GM12865 (cell line): Measurements from ENCODE around the gene BCAS1.
A peak's percentile ranks its signal among the peaks of the same experiment; 100 is the strongest.

Experiments
- DNase-seq: peaks from one replicate; pipeline ENCODE4 v3.0.0; 2010; ENCODE audit warnings: low read depth
- H3K4me3 ChIP-seq: 2 replicates; pipeline ENCODE4 v1.5.1; 2011; ENCODE audit warnings: mild to moderate bottlenecking, low read depth, low read length, control low read depth
- TF ChIP-seq, protein P1 (sequence below): IDR thresholded peaks from 2 replicates; pipeline ENCODE4 v1.5.1; 2011; ENCODE audit warnings: low read length, control low read depth, low read depth, inconsistent platforms; ENCODE audit not compliant: insufficient read depth; ENCODE audit errors: missing control alignments

Gene BCAS1

GRCh38 chr20:54094268-54094580 lies 23.8 kb upstream of the BCAS1 start:
- H3K4me3 ChIP-seq: no peak overlapping the region
- TF ChIP-seq, protein P1, sequence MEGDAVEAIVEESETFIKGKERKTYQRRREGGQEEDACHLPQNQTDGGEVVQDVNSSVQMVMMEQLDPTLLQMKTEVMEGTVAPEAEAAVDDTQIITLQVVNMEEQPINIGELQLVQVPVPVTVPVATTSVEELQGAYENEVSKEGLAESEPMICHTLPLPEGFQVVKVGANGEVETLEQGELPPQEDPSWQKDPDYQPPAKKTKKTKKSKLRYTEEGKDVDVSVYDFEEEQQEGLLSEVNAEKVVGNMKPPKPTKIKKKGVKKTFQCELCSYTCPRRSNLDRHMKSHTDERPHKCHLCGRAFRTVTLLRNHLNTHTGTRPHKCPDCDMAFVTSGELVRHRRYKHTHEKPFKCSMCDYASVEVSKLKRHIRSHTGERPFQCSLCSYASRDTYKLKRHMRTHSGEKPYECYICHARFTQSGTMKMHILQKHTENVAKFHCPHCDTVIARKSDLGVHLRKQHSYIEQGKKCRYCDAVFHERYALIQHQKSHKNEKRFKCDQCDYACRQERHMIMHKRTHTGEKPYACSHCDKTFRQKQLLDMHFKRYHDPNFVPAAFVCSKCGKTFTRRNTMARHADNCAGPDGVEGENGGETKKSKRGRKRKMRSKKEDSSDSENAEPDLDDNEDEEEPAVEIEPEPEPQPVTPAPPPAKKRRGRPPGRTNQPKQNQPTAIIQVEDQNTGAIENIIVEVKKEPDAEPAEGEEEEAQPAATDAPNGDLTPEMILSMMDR: no peak
- no peak for DNase-seq

GRCh38 chr20:54093423-54094267 lies 23.3 kb upstream of the BCAS1 start:
- DNase-seq: no peak
- TF ChIP-seq, protein P1: no peak
- H3K4me3 ChIP-seq: no peak overlapping the region

DNA sequence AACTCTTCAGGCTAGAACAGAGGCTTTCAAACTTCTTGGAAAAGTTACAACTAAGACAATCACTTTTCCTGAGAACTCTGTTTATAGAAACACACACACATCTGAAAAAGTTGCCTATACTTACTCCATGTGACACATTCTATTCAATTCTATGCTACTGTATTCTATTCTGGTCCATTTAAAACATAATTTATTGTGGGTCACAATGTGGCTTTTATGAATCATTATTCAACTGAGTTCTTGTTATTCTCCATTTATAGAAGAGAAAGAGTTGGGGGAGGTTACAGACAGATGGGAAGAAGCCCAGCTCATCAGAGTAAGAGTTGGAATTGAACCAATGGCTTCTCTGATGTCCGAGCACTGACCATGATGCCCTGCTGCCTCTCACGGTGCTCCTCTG lies 21.6 kb upstream of the BCAS1 start:
- TF ChIP-seq, protein P1: no peak
- no peak overlapping the region for H3K4me3 ChIP-seq
- DNase-seq: no peak

DNA sequence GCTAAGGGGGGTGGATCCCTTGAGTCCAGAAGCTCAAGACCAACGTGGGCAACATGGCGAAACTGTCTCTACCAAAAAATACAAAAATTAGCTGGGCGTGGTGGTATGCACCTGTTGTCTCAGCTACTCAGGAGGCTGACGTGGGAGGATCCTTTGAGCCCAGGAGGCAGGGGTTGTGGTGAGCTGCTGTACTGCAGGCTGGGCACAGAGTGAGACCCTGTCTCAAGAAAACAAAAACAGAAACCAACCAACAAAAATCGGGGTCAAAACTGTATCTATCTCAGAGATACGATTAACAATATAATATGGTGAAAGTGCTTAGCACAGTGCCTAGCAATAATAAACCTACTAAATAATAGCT lies 20.7 kb upstream of the BCAS1 start:
- TF ChIP-seq, protein P1: no peak
- DNase-seq: no peak
- no peak overlapping the region for H3K4me3 ChIP-seq

DNA sequence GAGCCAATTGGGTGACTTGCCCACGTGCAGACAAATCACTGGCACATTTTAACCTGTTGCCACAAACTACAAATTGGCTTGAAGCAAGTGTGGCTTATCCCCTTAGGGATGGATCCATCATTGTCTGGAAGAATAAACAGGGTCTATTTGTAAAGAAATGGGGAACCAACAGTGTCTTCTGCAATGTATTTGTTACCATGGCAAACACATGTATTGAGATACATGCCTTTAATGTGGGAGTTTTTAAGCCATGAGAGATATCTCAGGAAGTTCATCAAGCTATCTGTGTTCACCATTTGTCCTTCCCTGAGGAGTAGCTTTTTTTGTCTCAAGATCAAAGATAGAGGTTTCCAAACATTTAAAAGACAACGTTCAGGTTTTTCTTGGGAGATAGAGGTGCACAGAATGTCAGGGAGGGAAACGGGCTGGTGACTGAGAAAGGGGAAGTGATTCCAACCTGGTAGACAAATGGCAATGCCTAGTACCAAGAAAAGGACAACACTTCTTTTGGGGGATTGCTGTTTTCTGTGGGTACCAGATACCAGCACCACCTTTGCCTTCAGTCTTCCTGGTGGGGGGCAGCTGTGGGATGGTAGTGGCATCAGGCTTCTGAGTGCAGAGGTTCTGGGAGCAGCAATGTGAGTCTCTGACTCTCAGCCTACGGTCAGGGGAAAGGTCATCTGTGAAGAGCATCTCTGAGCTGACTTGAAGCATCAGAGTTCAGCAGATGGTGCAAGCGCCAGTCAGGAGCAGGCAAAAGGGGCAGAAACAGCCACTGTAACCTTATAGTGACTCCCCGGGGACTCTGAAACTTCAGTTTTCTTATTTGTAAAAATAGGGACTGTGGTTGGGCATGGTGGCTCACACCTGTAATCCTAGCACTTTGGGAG lies 20.1 kb upstream of the BCAS1 start:
- no peak overlapping the region for H3K4me3 ChIP-seq
- peak; percentile 27 for DNase-seq
- TF ChIP-seq, protein P1: no peak

- DNase-seq: no peak
- TF ChIP-seq, protein P1: no peak
- no peak overlapping the region for H3K4me3 ChIP-seq
Observed at GRCh38 chr20:54088430-54088829, 18.0 kb upstream of the BCAS1 start.
